Amniotic stem cell (primary cell): ENCODE measurements around the gene MMAA.
"Not testable (repeated sequence)": the region's sequence is repeated elsewhere in the genome, so short reads cannot be mapped to it uniquely, and the experiment has no call there.

ENCODE experiments used
- DNase-seq: peaks from one replicate; lab custom pipeline; 2025; lab: John Stamatoyannopoulos, UW

The MMAA gene

DNA sequence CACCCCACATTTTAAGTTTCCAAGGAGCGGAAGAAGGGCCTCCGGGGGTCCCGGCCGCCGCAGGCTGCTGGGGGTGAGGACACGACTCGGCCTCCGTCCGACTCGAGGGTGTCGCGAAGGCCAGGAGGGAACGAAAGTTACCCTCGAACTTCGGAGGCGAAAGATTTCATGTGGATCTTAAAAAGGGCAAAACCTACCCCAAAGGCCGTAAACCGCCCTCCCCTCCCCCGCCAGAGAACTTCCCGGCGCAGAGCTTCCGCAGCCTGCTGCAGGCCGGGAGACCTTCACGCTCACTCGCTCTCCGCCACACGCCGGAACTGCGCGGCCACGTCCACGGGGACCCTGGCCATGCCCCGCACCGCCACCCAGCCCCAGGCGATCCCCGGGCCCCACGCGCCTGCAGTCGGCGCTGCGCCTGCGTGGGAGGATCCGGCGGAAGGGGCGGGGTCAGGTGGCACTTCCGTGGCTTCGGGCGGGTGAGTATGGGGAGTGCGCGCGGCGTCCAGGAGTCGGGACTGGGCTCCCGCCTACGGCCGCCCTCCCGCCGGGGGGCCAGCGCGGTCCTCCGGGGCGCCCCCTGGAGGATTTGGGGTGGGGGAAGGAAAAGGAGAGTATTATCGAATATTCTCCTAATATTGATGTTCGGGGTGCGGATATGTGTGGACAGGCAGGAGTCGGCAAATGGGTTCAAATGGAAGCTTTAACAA, at the start of gene MMAA:
TSS of gene MMAA (plus strand) at position 454 of the 707 bp plus-strand sequence. CDS start 19,755 bp downstream, outside the sequence.
- peak; percentile 87 for DNase-seq

DNA sequence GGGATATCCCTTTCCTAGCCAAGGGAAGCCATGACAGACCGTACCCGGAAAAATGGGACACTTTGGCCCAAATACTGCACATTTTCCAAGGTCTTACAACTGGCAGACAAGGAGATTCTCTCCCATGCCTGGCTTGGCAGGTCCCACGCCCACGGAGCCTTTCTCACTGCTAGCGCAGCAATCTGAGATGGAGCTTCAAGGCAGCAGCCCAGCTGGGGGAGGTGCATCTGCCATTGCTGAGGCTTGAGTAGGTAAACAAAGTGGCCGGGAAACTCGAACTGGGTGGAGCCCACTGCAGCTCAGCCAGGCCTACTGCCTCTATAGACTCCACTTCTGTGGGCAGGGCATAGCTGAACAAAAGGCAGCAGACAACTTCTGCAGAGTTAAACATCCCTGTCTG, 44.6 kb upstream of the MMAA start:
- DNase-seq, result not testable (repeated sequence)

DNA sequence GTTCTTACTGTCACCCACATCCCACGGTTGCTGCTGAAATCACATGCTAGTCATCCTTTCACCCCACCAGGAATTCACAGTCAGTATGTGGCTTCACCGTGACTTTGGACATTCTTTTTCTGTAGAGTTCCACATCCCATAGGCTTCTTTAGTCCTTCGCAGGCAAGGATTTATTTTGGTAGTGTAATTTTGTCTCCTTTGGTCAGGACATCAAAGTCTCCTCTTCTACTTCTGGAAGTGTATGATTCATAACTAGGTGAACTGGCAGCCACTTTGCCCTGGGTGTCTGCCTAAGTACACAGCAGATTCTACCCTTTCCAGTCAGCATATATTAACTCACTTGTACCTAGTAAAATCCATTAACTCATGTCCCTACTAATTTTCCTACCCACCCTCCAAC, 38.3 kb upstream of the MMAA start:
- DNase-seq, result no peak

DNA sequence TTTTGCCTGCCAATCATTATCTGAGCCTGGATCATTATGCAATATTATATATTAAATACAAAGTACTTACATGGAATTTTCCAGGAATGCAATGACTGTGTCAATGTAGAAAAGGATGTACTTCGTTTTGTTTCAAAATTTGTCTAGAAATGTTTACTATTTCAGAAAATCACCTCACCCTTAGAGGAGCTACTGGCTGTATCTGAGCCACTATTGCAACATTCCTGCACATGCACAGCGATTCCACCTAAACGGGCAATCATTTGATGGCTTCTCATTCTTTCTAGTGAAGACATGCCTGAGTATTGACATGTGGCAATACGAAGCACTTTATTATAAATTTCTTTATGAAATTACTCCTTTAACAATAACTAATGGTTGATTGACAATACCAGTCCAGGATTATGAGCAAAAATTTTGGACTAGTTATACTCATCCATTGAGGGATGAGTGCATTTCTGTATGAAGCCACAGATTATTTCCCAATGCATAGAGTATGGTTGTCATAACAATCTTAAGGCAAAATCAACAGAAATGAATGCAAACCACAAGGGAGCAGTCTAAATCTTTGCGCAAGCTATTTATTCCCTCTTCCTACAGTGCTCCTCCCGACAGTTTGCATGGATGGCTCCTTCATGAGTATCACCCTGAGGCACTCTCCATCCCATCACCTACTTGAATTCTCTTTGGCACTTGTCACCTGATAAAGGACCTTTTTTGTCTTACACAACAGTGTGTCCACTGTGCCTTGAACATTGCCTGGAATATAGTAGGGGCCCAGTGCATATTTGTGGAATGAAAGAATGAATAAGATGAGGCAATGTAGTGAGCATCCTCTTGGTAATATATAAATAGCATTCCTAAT, 35.8 kb upstream of the MMAA start:
- DNase-seq, result no peak

DNA sequence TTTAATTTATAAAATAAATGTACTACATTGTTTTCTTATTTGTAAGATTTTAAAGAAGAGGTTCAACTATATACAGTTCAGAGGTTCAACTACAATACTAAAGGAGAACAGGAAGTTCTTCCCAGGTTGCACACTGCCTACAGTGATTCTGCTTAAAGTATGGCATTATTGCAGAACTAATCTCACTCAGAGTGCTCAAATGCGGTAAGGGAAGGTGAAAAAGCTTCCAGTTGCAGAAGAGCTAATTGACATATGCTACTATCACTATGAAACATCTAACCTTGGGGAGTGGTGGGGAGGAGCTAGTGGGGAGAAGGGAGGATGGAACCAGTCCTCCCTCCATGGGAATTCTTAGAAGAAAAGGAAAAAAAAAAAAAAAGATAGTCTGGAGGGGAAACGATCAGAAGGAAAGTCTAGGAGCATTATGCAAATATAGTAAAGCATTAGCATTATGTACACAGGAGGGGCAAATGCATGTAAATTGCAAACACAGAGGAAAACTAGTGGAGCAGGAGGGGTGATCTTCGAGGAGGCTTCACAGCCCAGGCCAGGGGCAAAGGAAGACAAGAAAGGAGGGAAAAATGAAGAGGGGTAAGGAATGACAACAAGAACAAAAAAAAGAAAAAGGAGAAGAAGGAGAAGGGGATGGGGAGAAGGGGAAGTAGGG, 32.0 kb upstream of the MMAA start:
- no peak for DNase-seq

DNA sequence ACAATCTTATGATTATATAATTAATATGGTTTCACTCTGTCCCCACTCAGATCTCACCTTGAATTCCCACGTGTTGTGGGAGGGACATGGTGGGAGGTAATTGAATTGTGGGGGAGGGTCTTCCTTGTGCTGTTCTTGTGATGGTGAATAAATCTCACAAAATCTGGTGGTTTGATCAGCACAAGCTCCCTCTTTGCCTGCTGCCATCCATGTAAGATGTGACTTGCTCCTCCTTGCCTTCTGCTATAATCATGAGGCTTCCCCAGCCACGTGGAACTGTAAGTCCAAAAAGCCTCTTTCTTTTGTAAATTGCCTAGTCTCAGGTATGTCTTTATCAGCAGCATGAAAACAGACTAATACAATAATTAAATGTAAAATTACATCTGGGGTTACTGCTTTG, 29.8 kb upstream of the MMAA start:
- not testable (repeated sequence) for DNase-seq

DNA sequence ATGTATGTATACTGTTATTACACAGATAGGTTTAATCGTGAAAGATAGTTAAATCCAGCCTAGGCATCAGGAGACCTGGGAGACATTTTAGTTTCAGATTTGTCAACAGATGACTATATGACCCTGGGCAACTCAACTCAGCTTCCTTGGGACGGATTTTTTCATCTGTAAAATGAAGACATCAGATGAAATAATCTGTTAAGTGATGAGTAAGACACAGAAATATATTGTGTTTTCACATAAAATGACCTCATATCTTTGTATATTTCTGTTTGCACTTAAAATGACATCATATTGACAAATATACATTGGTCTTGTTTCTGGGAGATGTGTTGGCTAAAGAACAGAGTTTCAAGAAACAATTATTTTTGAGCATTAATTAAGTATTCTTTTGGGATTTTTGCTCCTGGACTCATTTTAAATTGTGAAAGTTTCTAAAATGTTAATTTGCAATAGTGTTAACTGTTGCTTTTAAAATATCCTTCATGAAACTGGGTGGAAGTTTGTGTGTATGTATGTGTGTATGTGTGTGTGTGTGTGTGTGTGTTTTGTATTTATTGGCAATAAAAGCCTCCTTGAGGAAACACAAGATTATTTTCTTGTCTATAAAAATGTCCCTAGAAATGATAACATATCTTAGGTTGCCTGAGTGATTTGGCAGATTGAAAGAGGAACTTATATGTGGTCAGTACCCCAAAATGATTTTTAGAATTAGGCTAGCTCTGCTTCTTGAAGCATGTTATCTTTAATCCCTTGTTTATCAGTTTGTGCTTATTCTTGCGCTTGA, 29.1 kb upstream of the MMAA start:
- no peak for DNase-seq

GRCh38 chr4:145602129-145602760, 16.9 kb upstream of the MMAA start:
- DNase-seq, result no peak

- DNase-seq, result no peak
Measured at GRCh38 chr4:145605941-145606340, 13.2 kb upstream of the MMAA start.

DNA sequence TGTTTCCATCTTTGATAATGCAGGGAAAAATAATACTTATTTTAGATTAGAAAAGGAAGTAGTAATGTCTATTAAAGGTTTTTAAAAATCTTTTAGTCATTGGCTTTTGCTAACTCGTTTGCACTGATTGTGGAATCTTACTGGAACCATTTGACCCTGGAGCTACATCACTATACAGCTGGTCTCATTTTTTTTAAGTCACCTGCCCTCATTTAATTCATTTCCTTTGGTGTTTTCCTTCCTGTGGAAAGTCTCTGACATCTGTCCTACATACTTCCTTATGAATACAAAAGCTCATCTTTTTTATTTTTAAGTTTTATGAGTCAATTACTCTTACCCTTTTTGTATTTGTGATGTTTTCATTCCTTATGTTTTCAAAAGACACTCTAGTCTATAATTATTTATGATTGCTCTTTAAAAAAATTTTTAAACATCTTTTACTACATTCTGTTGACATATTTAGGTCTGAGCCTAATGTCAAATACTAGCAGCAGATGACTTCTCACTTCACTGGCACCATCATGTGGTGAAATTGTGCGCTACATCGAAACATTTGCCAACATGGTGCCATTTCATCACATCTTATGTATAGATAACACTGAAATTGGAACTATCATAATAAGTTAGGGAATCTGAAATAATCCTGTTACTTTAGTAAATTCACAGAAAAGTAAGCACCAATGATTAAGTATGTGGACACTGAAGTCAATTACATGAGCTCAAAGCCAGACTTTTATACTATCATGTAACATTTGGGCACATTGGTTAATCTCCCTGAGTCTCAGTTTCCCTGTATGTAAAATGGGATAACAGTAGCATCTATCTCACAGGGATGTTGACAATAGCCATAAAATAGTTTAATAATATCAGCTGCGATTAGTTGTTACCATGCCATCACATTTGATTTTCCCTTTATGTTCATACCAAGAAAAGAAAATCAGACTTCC, 9.4 kb upstream of the MMAA start:
- peak; percentile 53 for DNase-seq

DNA sequence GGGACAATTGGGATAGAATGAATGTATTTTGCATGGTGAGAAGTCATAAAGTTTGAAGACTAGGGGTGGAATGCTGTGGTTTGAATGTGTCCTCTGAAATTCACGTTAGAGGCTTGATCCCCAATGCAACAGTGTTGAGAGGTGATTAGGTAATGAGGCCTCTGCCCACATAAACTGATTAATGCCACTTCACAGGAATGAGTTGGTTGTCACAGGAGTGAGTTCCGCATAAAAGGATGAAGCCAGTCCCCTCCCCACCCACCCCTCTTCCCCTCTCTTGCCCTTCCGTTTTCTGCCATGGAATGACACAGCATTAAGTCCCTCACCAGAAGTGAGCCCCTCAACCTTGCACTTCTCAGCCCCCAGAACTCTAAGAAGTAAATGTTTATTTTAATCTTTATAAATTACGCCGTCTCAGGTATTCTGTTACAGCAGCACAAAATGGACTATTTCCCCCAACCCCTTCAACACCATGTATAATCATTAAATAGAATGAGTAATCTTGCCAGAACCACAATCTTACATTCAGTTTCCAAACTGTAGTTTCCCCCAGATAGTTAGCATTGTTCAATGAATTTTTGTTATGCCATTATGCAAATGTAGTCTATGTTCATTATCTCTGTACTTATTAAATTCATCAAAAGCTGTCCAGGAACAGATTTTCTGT, 5.5 kb upstream of the MMAA start:
- no peak for DNase-seq

GRCh38 chr4:145614233-145614610, 5.0 kb upstream of the MMAA start:
- DNase-seq, result no peak

DNA sequence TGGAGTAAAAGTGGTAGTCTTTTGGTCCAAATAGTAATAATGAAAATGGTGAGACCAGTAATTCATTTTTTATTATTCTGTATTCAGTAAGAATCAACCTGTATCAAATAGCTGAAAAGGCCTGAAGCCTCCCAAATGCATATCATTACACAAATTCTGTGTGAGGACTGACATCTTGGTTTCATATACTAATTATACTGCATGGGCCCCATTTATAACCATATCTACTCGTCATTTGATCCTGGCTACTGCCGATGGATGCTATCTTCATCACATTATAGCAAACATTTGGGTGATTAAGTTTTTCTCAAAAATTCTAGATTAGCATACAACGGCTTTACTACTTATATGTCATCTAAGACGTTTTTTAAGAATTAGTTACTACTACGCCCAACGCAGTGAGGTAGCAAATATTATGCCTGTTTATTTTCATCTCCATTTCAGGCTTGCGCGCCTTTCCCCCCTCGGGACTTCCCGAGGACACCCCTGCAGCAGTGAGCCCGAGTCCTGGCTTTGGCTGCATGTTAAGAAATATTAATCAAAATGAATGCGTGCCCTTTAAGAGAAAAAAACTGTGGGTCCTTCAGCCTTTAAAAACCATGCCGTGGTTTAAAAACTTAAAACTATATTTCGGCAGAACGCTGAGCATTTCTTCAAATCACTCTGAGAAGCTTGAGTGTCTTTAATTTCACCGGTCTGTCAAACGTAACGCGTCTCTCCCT, 814 bp upstream of the MMAA start:
- DNase-seq, result no peak

DNA sequence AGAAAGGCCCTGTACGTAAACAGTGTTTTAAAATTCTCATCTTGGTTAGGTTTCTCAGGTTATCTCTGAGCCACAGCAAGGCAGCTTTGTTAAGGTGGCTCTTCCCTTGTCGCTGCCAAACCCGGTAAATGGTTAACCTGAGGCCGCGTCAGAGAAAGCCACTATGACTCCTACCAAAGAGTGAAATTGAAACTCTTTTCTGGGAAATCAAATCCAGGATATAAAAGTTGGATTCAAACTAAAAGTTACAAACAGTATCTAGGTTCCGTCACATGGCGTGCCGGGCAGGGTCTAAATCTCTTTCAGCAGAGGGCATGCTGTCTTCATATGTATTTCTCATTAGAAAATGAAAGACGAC, 433 bp downstream of the MMAA start:
- DNase-seq, result no peak

- DNase-seq, result not testable (repeated sequence)
Measured at GRCh38 chr4:145622067-145622466, 2.9 kb downstream of the MMAA start.

- no peak for DNase-seq
Measured at GRCh38 chr4:145623831-145624230, 4.6 kb downstream of the MMAA start.

DNA sequence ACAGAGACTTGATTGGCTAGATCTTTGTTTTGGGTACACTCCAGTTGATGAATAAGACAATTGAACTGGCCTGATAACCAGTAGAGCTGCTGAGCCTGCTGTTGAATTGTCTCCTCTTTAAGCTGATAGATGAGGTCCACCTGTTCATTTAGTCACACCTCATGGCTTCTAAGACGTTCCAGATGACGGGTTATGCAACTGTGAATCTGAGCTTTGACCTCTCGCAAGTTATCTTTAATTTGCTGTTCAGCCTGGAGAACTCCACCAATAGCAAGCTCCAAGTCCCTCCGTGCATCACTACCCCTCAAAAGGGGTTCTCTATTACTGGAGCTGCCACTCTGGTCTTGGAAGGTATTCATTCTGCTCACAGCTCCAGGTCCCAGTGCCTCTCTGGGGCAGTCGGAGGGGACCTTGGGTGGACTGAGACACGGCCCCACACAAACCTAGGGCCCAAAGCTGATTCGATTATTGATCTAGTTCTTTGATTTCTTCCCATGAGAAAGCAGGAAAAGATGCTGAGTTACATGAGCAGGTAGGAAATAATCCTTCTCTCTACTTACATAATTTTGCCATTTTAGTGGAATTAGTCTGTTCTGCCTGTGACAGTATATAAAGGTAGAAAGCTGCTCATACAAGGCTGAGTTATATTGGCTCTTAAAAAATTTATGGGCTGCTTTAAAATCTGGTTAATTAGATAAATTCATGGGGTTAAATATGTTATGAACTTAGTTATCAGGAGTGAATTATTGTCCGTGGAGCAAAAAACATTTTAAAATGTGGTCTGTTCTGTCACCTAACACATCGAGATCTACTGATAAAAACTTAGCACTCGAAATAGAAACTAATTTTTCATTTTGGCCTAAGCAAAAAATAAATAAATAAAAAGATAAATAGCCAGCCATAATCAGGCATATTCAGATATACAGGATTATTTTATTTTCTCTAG, 6.8 kb downstream of the MMAA start:
- DNase-seq, result no peak

DNA sequence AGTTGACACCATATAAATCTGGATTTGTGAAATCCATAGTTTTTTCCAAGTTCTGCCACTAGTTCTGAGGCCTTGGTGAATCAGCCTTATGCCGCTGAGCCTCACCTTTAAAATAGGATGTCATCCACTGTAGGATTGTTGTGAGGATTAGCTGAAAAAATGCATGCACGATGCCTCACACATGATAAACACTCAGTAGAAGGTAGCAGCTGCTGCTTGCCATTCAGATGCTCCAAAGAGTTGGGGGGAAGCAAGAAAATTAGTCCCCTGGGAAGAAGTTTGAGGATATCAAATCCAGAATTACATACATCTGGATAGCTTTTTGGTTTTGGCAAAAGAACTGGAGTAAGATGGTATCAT, 7.4 kb downstream of the MMAA start:
- no peak for DNase-seq
